ENCODE measurements around the gene PPP1R26. TPM values are rescaled to one million over a fixed set of nuclear protein-coding genes. Genes with fewer than 3 reads are reported as not detected.
"Not testable (repeated sequence)": the region's sequence is repeated elsewhere in the genome, so short reads cannot be mapped to it uniquely, and the experiment has no call there.

Gene PPP1R26
- total RNA-seq, 1 donor from 2014 or later: 23.0 TPM

DNA sequence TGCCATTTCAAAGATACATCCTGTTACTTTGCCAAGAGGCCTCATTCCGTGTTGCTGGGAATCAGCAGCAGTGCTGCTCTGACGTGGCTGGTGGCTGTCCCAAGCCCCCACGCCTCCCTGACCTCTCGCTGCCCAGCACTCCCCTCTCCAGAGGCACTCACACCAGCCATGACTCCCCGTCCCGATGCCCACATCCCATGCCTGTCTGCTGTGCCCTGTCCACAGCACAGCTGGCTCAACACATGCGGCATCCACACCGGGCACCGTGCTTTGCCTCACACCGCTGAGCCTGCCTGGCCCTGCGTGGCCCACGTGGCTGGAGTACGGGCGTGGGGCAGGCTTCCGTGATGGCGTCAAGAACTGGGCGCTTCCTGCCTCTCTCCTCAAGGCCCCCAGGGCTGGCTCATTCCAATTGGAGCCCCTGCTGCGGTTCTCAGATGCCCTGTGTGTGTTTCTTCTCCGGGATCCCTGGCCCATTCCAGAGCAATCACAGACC lies 33.8 kb downstream of the PPP1R26 start:
- H3K27me3 Mint-ChIP-seq (ENCODE audit: insufficient read depth, low read depth): peaks cover 8% of the 10 kb centered on the region
- no peak overlapping the region for H3K27ac Mint-ChIP-seq
- Histone ChIP-seq H4K20me1 (ENCODE audit: low read depth) (no peaks in the 10 kb centered on the region), H3K4me1 (peaks cover 4% of the 10 kb centered on the region), H3K4me3 (no peak overlapping the region), H3K27me3 (no peaks in the 10 kb centered on the region), H3K4me2 (no peak overlapping the region), H3K9me3 (ENCODE audit: low read depth) (no peaks in the 10 kb centered on the region), H3K27ac (no peak overlapping the region), H3K79me2 (ENCODE audit: low read depth) (no peaks in the 10 kb centered on the region), H3F3A (ENCODE audit: low read depth) (no peaks in the 10 kb centered on the region), H2AFZ (replicated peaks) (no peak overlapping the region), H3K36me3 (no peaks in the 10 kb centered on the region), H3K9ac (no peak overlapping the region)
- H3K4me3 Mint-ChIP-seq: no peak overlapping the region
- TF ChIP-seq EZH2phosphoT487 (IDR thresholded peaks at IDR 0.05): no peak
- TF ChIP-seq, protein P1, sequence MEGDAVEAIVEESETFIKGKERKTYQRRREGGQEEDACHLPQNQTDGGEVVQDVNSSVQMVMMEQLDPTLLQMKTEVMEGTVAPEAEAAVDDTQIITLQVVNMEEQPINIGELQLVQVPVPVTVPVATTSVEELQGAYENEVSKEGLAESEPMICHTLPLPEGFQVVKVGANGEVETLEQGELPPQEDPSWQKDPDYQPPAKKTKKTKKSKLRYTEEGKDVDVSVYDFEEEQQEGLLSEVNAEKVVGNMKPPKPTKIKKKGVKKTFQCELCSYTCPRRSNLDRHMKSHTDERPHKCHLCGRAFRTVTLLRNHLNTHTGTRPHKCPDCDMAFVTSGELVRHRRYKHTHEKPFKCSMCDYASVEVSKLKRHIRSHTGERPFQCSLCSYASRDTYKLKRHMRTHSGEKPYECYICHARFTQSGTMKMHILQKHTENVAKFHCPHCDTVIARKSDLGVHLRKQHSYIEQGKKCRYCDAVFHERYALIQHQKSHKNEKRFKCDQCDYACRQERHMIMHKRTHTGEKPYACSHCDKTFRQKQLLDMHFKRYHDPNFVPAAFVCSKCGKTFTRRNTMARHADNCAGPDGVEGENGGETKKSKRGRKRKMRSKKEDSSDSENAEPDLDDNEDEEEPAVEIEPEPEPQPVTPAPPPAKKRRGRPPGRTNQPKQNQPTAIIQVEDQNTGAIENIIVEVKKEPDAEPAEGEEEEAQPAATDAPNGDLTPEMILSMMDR (IDR thresholded peaks at IDR 0.05): no peak
- DNase-seq (ENCODE audit: low spot score): no peak
- H3K36me3 Mint-ChIP-seq: no peaks in the 10 kb centered on the region
- peaks cover 10% of the 10 kb centered on the region for H3K9me3 Mint-ChIP-seq
- peaks cover 8% of the 10 kb centered on the region for H3K4me1 Mint-ChIP-seq

DNA sequence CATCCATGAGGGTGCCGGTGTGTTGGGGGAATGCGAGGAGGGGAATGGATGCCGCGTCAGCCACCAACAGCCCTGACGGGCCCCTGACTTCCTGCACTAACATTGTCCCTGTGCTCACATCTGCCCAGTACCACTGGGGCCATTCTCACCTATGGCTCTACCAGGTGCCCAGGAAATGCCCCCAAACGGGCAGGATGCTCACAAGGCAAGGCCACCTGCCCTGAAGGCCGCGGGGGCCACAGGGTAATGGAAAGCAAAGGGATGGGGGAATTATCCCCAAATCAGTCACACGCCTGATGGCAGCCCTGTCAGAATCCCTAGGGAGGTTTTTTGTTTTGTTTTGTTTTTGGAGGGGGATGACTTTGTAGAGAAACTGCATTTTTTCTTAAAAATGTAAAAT lies 34.3 kb downstream of the PPP1R26 start:
- not testable (repeated sequence) for H3K4me2 ChIP-seq; H3K9ac ChIP-seq; H3K27ac ChIP-seq; H3K4me3 Mint-ChIP-seq; DNase-seq (ENCODE audit: low spot score); H3K4me1 ChIP-seq; H3K27ac Mint-ChIP-seq; H3K4me3 ChIP-seq; H3F3A ChIP-seq (ENCODE audit: low read depth); H3K9me3 ChIP-seq (ENCODE audit: low read depth); H3K27me3 Mint-ChIP-seq (ENCODE audit: insufficient read depth, low read depth); H3K27me3 ChIP-seq; H3K36me3 ChIP-seq; H3K79me2 ChIP-seq (ENCODE audit: low read depth); H3K9me3 Mint-ChIP-seq; H2AFZ ChIP-seq (replicated peaks); H3K4me1 Mint-ChIP-seq; H3K36me3 Mint-ChIP-seq; H4K20me1 ChIP-seq (ENCODE audit: low read depth)

DNA sequence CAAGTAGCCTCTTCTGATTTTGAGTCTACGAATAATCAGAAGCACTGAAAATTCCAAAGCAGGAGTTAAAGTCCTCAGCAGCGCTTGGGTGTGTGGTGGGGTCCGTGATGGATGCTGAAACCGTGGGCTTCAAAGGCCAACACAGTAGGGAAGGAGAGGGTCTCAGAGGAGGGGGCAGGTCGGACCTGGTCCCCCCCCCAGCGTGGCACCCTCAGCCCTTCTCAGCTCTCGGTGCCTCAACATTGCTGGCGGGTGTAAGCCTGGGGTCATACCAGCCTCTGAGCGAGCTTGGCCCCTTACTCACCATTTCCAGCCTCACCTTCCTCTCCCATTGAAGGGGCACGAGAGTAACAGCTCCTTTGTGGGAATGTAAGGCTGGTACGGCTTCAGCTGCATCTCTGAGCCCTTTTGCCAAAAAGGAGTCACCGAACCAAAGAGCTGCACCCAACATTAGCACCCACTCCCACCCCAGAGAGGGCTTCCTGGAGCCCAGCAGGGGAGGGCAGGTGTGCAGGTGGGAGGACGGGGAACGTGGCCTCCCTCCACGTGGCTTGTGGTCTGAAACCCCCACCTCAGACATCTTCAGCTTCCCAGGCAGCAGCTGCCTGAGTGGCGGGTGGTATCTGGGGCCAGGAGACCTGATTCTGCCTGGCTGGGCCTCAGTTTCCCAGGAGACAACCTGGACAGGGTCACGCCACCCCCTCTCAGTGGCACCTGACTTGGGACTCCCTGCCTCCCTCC lies 34.9 kb downstream of the PPP1R26 start:
- Mint-ChIP-seq H3K27me3 (ENCODE audit: insufficient read depth, low read depth) (peaks cover 6% of the 10 kb centered on the region), H3K36me3 (no peaks in the 10 kb centered on the region), H3K27ac (no peak overlapping the region), H3K4me3 (no peak overlapping the region), H3K4me1 (peaks cover 8% of the 10 kb centered on the region), H3K9me3 (peaks cover 1% of the 10 kb centered on the region)
- DNase-seq (ENCODE audit: low spot score): no peak
- TF ChIP-seq, protein P1 (IDR thresholded peaks at IDR 0.05): no peak
- TF ChIP-seq EZH2 (IDR thresholded peaks at IDR 0.05) (no peak), EZH2phosphoT487 (IDR thresholded peaks at IDR 0.05) (no peak)
- H4K20me1 ChIP-seq (ENCODE audit: low read depth): no peaks in the 10 kb centered on the region
- H3K9ac ChIP-seq: no peak overlapping the region
- no peak overlapping the region for H3K4me3 ChIP-seq
- H3K27me3 ChIP-seq: no peaks in the 10 kb centered on the region
- no peak overlapping the region for H3K27ac ChIP-seq
- H3K79me2 ChIP-seq (ENCODE audit: low read depth): no peaks in the 10 kb centered on the region
- H3K4me1 ChIP-seq: peaks cover 4% of the 10 kb centered on the region
- no peaks in the 10 kb centered on the region for H3F3A ChIP-seq (ENCODE audit: low read depth)
- no peak overlapping the region for H3K4me2 ChIP-seq
- H2AFZ ChIP-seq (replicated peaks): no peak overlapping the region
- H3K36me3 ChIP-seq: no peaks in the 10 kb centered on the region
- H3K9me3 ChIP-seq (ENCODE audit: low read depth): no peaks in the 10 kb centered on the region
